H9 (cell line): Measurements from ENCODE around the gene YBX3. TPM values are rescaled to one million over a fixed set of nuclear protein-coding genes. Genes with fewer than 3 reads are reported as not detected.

Source experiments
- DNase-seq: peaks from one replicate; pipeline ENCODE4 v3.0.0-alpha.2; 2017
- H2AFZ ChIP-seq: one replicate; pipeline ENCODE4 v1.6.1; 2013; ENCODE audit warnings: mild to moderate bottlenecking, low read length, control low read depth, moderate library complexity
- H2AK5ac ChIP-seq: 2 replicates; pipeline ENCODE4 v1.6.1; 2013; ENCODE audit warnings: low read length, control low read depth, mixed read lengths; ENCODE audit not compliant: insufficient read length
- H2BK120ac ChIP-seq: one replicate; pipeline ENCODE4 v1.6.1; 2013; ENCODE audit warnings: low read depth, mild to moderate bottlenecking, low read length, control low read depth, inconsistent platforms; ENCODE audit not compliant: poor library complexity, severe bottlenecking
- H2BK12ac ChIP-seq: 2 replicates; pipeline ENCODE4 v1.6.1; 2013; ENCODE audit warnings: low read length, control low read depth, mixed read lengths, low read depth; ENCODE audit not compliant: insufficient read length
- H2BK15ac ChIP-seq: 2 replicates; pipeline ENCODE4 v1.6.1; 2013; ENCODE audit warnings: low read depth, low read length, control low read depth
- H2BK20ac ChIP-seq: one replicate; pipeline ENCODE4 v1.6.1; 2013; ENCODE audit warnings: low read depth, mild to moderate bottlenecking, low read length, control low read depth, inconsistent platforms; ENCODE audit not compliant: poor library complexity, severe bottlenecking
- H2BK5ac ChIP-seq: 2 replicates; pipeline ENCODE4 v1.6.1; 2013; ENCODE audit warnings: low read length, control low read depth, mixed read lengths; ENCODE audit not compliant: insufficient read length
- H3K14ac ChIP-seq: 2 replicates; pipeline ENCODE4 v1.6.1; 2013; ENCODE audit warnings: low read length, control low read depth; ENCODE audit not compliant: insufficient read depth
- H3K18ac ChIP-seq: 2 replicates; pipeline ENCODE4 v1.6.1; 2013; ENCODE audit warnings: low read depth, mild to moderate bottlenecking, mixed read lengths, low read length, control low read depth; ENCODE audit not compliant: insufficient read length
- H3K23ac ChIP-seq: 2 replicates; pipeline ENCODE4 v1.6.1; 2013; ENCODE audit warnings: low read length, control low read depth, mixed read lengths, low read depth; ENCODE audit not compliant: insufficient read length
- H3K23me2 ChIP-seq: 2 replicates; pipeline ENCODE4 v1.6.1; 2013; ENCODE audit warnings: low read depth, mild to moderate bottlenecking, mixed read lengths, low read length, control low read depth; ENCODE audit not compliant: insufficient read length, poor library complexity, severe bottlenecking
- H3K27ac ChIP-seq: 2 replicates; pipeline ENCODE4 v1.5.1; 2013; ENCODE audit warnings: low read length, control low read depth, mixed read lengths, low read depth; ENCODE audit not compliant: insufficient read length
- H3K27me3 ChIP-seq: 2 replicates; pipeline ENCODE4 v1.6.1; 2013; ENCODE audit warnings: low read length, control low read depth, inconsistent platforms; ENCODE audit not compliant: insufficient read depth
- H3K4ac ChIP-seq: 2 replicates; pipeline ENCODE4 v1.6.1; 2013; ENCODE audit warnings: low read depth, mild to moderate bottlenecking, control low read depth, inconsistent platforms, low read length, moderate library complexity
- H3K4me1 ChIP-seq: 2 replicates; pipeline ENCODE4 v1.6.1; 2013; ENCODE audit warnings: low read length, control low read depth, inconsistent platforms; ENCODE audit not compliant: insufficient read depth
- H3K4me2 ChIP-seq: 2 replicates; pipeline ENCODE4 v1.6.1; 2013; ENCODE audit warnings: low read length, control low read depth, mixed read lengths; ENCODE audit not compliant: insufficient read length, insufficient read depth
- H3K56ac ChIP-seq: 2 replicates; pipeline ENCODE4 v1.6.1; 2013; ENCODE audit warnings: low read depth, mild to moderate bottlenecking, mixed read lengths, low read length, control low read depth; ENCODE audit not compliant: insufficient read length
- H3K79me1 ChIP-seq: 2 replicates; pipeline ENCODE4 v1.6.1; 2013; ENCODE audit warnings: low read depth, mild to moderate bottlenecking, moderate library complexity, low read length, control low read depth, inconsistent platforms; ENCODE audit not compliant: insufficient read depth, poor library complexity, severe bottlenecking
- H3K79me2 ChIP-seq: 2 replicates; pipeline ENCODE4 v1.6.1; 2013; ENCODE audit warnings: low read length, control low read depth, inconsistent platforms; ENCODE audit not compliant: insufficient read depth
- H3K9ac ChIP-seq: 2 replicates; pipeline ENCODE4 v1.6.1; 2013; ENCODE audit warnings: low read length, control low read depth, mixed read lengths; ENCODE audit not compliant: insufficient read length; ENCODE audit errors: extremely low read depth
- H3K9me3 ChIP-seq: one replicate; pipeline ENCODE4 v1.6.1; 2013; ENCODE audit warnings: low read depth, low read length, inconsistent platforms; ENCODE audit not compliant: control insufficient read depth
- H3T11ph ChIP-seq: one replicate; pipeline ENCODE4 v1.6.1; 2013; ENCODE audit warnings: mild to moderate bottlenecking, low read length, control low read depth, inconsistent platforms
- H4K20me1 ChIP-seq: one replicate; pipeline ENCODE4 v1.6.1; 2013; ENCODE audit not compliant: control insufficient read depth, insufficient read length, insufficient read depth
- H4K5ac ChIP-seq: 2 replicates; pipeline ENCODE4 v1.6.1; 2013; ENCODE audit warnings: low read depth, mild to moderate bottlenecking, mixed read lengths, low read length, control low read depth; ENCODE audit not compliant: insufficient read length
- H4K8ac ChIP-seq: replicated peaks from 2 replicates; pipeline ENCODE4 v1.6.1; 2013; ENCODE audit warnings: low read length, control low read depth, mixed read lengths, low read depth; ENCODE audit not compliant: insufficient read length
- H4K91ac ChIP-seq: 2 replicates; pipeline ENCODE4 v1.6.1; 2013; ENCODE audit warnings: low read depth, mild to moderate bottlenecking, moderate library complexity, mixed read lengths, low read length, control low read depth; ENCODE audit not compliant: insufficient read length
- H3K27ac Mint-ChIP-seq, 3 experiments: 2 replicates in 2 of 3; 3 replicates in 1 of 3; pipeline ENCODE4 v1.8.0; 2020 to 2021; ENCODE audit warnings: mixed read lengths in 3 of 3, mild to moderate bottlenecking in 1 of 3, moderate library complexity in 1 of 3
- H3K27me3 Mint-ChIP-seq: 2 replicates; pipeline ENCODE4 v1.8.0; 2021; ENCODE audit warnings: low read depth, mild to moderate bottlenecking, moderate library complexity, mixed read lengths
- H3K36me3 Mint-ChIP-seq, 3 experiments: 2 replicates in 2 of 3; 3 replicates in 1 of 3; pipeline ENCODE4 v1.8.0; 2020 to 2021; ENCODE audit warnings: low read depth in 3 of 3, mixed read lengths in 3 of 3; ENCODE audit not compliant: insufficient read depth in 1 of 3
- H3K4me1 Mint-ChIP-seq, 2 experiments: 2 replicates each; pipeline ENCODE4 v1.8.0; 2020; ENCODE audit warnings: mixed read lengths in 2 of 2
- H3K4me3 Mint-ChIP-seq, 2 experiments: 2 replicates in 1 of 2; 3 replicates in 1 of 2; pipeline ENCODE4 v1.8.0; 2020 to 2021; ENCODE audit warnings: mild to moderate bottlenecking in 2 of 2, mixed read lengths in 2 of 2, moderate library complexity in 1 of 2
- H3K9me3 Mint-ChIP-seq, 2 experiments: 2 replicates in 1 of 2; 3 replicates in 1 of 2; pipeline ENCODE4 v1.8.0; 2020; ENCODE audit warnings: mild to moderate bottlenecking in 2 of 2, mixed read lengths in 2 of 2, moderate library complexity in 1 of 2
- CTCF ChIP-seq: fragments of 200-600 bp; sonication (generic); conservative IDR thresholded peaks from 3 replicates; pipeline ENCODE4 v1.8.0; 2021; ENCODE audit warnings: antibody characterized with exemption, mild to moderate bottlenecking
- WGBS: extraction: QIAGEN DNeasy Blood & Tissue Kit; methylation state at CpG from one replicate; pipeline ENCODE4 v1.1.7; 2013; ENCODE audit warnings: missing lambda C conversion rate, low lambda C conversion rate, mixed read lengths; ENCODE audit not compliant: insufficient read length; ENCODE audit errors: extremely low coverage; 5-methylcytosine and 5-hydroxymethylcytosine counted together
- total RNA-seq: library from RNA; stranded (reverse); gene quantifications from 2 replicates; pipeline ENCODE4 v1.2.1, GENCODE V29; 2021

Gene YBX3
- total RNA-seq, 1 experiment from 2014 or later, result 343 TPM

GRCh38 chr12:10701131-10701681 lies 21.9 kb downstream of the YBX3 start:
- H4K8ac ChIP-seq, result no peak overlapping the region
- no peak overlapping the region for H3K9ac ChIP-seq
- H2BK12ac ChIP-seq, result no peak overlapping the region
- H3K4me1 Mint-ChIP-seq, result no peaks in the 10 kb centered on the region
- H3K79me2 ChIP-seq, result no peaks in the 10 kb centered on the region
- no peak overlapping the region for H3K27ac Mint-ChIP-seq
- no peak overlapping the region for H2AFZ ChIP-seq
- H2BK120ac ChIP-seq, result no peak overlapping the region
- peaks cover 28 to 82% (median 76%) of the 10 kb centered on the region in 3 experiments for H3K36me3 Mint-ChIP-seq
- H3K18ac ChIP-seq, result no peak overlapping the region
- no peak overlapping the region for H2AK5ac ChIP-seq
- H4K20me1 ChIP-seq, result no peaks in the 10 kb centered on the region
- H3K23me2 ChIP-seq, result no peaks in the 10 kb centered on the region
- H3K23ac ChIP-seq, result no peak overlapping the region
- no peaks in the 10 kb centered on the region for H3K4me1 ChIP-seq
- no peak overlapping the region for H2BK5ac ChIP-seq
- H3K4me3 Mint-ChIP-seq, result no peak overlapping the region
- no peak overlapping the region for H3K27ac ChIP-seq
- no peaks in the 10 kb centered on the region for H3K9me3 Mint-ChIP-seq
- no peak overlapping the region for H3K4ac ChIP-seq
- H3K56ac ChIP-seq, result no peak overlapping the region
- H3T11ph ChIP-seq, result no peak overlapping the region
- no peak overlapping the region for H3K4me2 ChIP-seq
- WGBS, result 100% methylated on average over 2 of the region's 3 CpGs
- no peaks in the 10 kb centered on the region for H3K27me3 Mint-ChIP-seq
- DNase-seq, result no peak
- H3K27me3 ChIP-seq, result no peaks in the 10 kb centered on the region
- H2BK20ac ChIP-seq, result no peak overlapping the region
- no peak overlapping the region for H2BK15ac ChIP-seq
- no peaks in the 10 kb centered on the region for H3K79me1 ChIP-seq
- H4K5ac ChIP-seq, result no peak overlapping the region
- H4K91ac ChIP-seq, result no peak overlapping the region
- no peak for TF ChIP-seq CTCF
- no peaks in the 10 kb centered on the region for H3K9me3 ChIP-seq
- no peak overlapping the region for H3K14ac ChIP-seq
